Measurements from ENCODE around the gene SEL1L3. TPM values are rescaled to one million over a fixed set of nuclear protein-coding genes. Genes with fewer than 3 reads are reported as not detected.

Gene SEL1L3
- total and polyA plus RNA-seq, 2 of the 13 experiments (the other 11 are each of a cell fraction or from before 2014, with no cell fraction given) = 0.28 to 1.1 TPM

DNA sequence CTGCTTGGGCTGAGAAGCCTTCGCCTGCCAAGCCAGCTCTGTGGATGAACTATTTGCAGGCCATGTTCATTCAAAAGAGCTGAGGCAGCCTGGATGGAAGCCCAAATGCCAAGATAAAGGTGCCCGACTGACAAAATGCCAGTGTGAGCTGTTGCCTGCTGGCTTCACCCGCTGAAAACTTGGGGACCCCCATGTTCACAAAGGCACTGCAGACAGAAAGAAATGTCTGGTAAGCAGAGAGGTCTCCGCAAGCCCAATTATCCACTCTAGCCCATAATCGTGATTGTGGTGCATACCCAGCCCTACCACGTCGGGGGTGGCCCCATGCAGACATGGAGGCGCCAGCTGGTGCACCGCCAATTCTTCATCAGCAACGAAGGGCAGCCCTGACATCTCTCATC, 38.2 kb upstream of the SEL1L3 start:
- FAIRE-seq = no peak
- DNase-seq (ENCODE audit: low spot score) = no peak
- Histone ChIP-seq H3K79me2 (ENCODE audit: insufficient read depth, low read length) (no peaks in the 10 kb centered on the region), H3K27ac (ENCODE audit: extremely low read length, insufficient read depth, low read length) (no peak overlapping the region), H3K4me1 (ENCODE audit: insufficient read depth, low read length) (peaks cover 14% of the 10 kb centered on the region), H3K9me3 (ENCODE audit: low read length) (no peaks in the 10 kb centered on the region), H3K4me2 (ENCODE audit: low read depth, low read length) (no peak overlapping the region), H3K27me3 (ENCODE audit: control insufficient read depth in 1 of 2, insufficient read depth in 2 of 2, low read length in 2 of 2) (no peaks in the 10 kb centered on the region), H2AFZ (ENCODE audit: low read length) (no peak overlapping the region), H3K4me3 (replicated peaks in 1 of 3; ENCODE audit: insufficient read depth in 1 of 3, low read depth in 2 of 3, low read length in 3 of 3) (no peak overlapping the region), H3K9ac (ENCODE audit: insufficient read depth, low read depth, low read length) (no peak overlapping the region), H4K20me1 (ENCODE audit: insufficient read depth, low read length) (no peaks in the 10 kb centered on the region), H3K36me3 (replicated peaks in 1 of 2; ENCODE audit: control insufficient read depth in 1 of 2, insufficient read depth in 2 of 2, low read length in 2 of 2) (no peaks in the 10 kb centered on the region)
- CTCF ChIA-PET (ENCODE audit: low intra/inter-chr PET ratio, low total read pairs) = no interaction called here
- no peak for ATAC-seq
- POLR2A ChIA-PET = no interaction called here
- intact Hi-C loops (cut with micrococcal nuclease; ENCODE audit: unreplicated experiment) (no loop called here), in situ Hi-C loops (cut with HindIII; ENCODE audit: extremely low pct_ligation_motif_present, low pct_unique_long_range_greater_than_20kb) (no loop called here)
- BruUV-seq (replicated peaks) = no TSS peak
- TF ChIP-seq, protein P1, sequence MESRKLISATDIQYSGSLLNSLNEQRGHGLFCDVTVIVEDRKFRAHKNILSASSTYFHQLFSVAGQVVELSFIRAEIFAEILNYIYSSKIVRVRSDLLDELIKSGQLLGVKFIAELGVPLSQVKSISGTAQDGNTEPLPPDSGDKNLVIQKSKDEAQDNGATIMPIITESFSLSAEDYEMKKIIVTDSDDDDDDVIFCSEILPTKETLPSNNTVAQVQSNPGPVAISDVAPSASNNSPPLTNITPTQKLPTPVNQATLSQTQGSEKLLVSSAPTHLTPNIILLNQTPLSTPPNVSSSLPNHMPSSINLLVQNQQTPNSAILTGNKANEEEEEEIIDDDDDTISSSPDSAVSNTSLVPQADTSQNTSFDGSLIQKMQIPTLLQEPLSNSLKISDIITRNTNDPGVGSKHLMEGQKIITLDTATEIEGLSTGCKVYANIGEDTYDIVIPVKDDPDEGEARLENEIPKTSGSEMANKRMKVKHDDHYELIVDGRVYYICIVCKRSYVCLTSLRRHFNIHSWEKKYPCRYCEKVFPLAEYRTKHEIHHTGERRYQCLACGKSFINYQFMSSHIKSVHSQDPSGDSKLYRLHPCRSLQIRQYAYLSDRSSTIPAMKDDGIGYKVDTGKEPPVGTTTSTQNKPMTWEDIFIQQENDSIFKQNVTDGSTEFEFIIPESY (CRISPR knock-in tag; IDR thresholded peaks at IDR 0.05) = no peak
- TF ChIP-seq ZNF3 (CRISPR knock-in tag; IDR thresholded peaks at IDR 0.05) (no peak), ARNT (IDR thresholded peaks at IDR 0.05) (no peak), SRF (IDR thresholded peaks at IDR 0.05; ENCODE audit: low read depth, low read length) (no peak), ZNF674 (CRISPR knock-in tag; IDR thresholded peaks at IDR 0.05; ENCODE audit: low read depth) (no peak), HNRNPK (IDR thresholded peaks at IDR 0.05; ENCODE audit: low read depth, low read length, poor library complexity, severe bottlenecking) (no peak), XBP1 (CRISPR knock-in tag; IDR thresholded peaks at IDR 0.05) (no peak), ISX (CRISPR knock-in tag; conservative IDR thresholded peaks at IDR 0.05) (no peak), KDM2A (CRISPR knock-in tag; IDR thresholded peaks at IDR 0.05; ENCODE audit: borderline replicate concordance, low read depth) (no peak)
- TF ChIP-seq, protein P2, sequence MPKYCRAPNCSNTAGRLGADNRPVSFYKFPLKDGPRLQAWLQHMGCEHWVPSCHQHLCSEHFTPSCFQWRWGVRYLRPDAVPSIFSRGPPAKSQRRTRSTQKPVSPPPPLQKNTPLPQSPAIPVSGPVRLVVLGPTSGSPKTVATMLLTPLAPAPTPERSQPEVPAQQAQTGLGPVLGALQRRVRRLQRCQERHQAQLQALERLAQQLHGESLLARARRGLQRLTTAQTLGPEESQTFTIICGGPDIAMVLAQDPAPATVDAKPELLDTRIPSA (CRISPR knock-in tag; IDR thresholded peaks at IDR 0.05; ENCODE audit: borderline replicate concordance) = no peak
- 43% methylated on average over 3 of the region's 10 CpGs for WGBS (ENCODE audit: low lambda C conversion rate)

Measured in HepG2 (cell line).